Transverse colon (tissue), 4 donors: ENCODE results near the gene EXOC8. TPM values are rescaled to one million over a fixed set of nuclear protein-coding genes. Genes with fewer than 3 reads are reported as not detected.
A peak's percentile ranks its signal among the peaks of the same experiment; 100 is the strongest.

ENCODE experiments used
- DNase-seq: peaks from one replicate; pipeline ENCODE4 v3.0.0-alpha.2; 2019
- H3K27ac ChIP-seq, 4 donors: fragments of 200-600 bp; sonication (generic); 2 replicates each; pipeline ENCODE4 v1.5.1; 2016 to 2018; ENCODE audit warnings: inconsistent platforms in 4 of 4
- H3K27me3 ChIP-seq: fragments of 200-600 bp; sonication (generic); 2 replicates; pipeline ENCODE4 v1.5.1; 2017; ENCODE audit warnings: inconsistent platforms
- H3K36me3 ChIP-seq, 4 donors: fragments of 200-600 bp; sonication (generic); 2 replicates each; pipeline ENCODE4 v1.5.1; 2017 to 2019; ENCODE audit warnings: inconsistent platforms in 4 of 4
- H3K4me1 ChIP-seq, 4 donors: fragments of 200-600 bp; sonication (generic); 2 replicates each; pipeline ENCODE4 v1.5.1; 2017 to 2020; ENCODE audit warnings: inconsistent platforms in 4 of 4
- H3K4me3 ChIP-seq, 4 donors: fragments of 200-600 bp; sonication (generic); 1 replicate in 1 of 4; 2 replicates in 3 of 4; pipeline versions ENCODE4 v1.5.1 to v1.6.1; 2017 to 2019; ENCODE audit warnings: inconsistent platforms in 4 of 4
- H3K9me3 ChIP-seq, 2 donors: fragments of 200-600 bp; sonication (generic); 2 replicates each; pipeline ENCODE4 v1.5.1; 2017 to 2019; ENCODE audit warnings: inconsistent platforms in 2 of 2
- EP300 ChIP-seq: sonication (generic); formaldehyde crosslinking; IDR thresholded peaks from one replicate; pipeline ENCODE4 v1.6.1; 2017; ENCODE audit warnings: antibody characterized with exemption, low read depth
- POLR2A ChIP-seq: fragments of 450-650 bp; IDR thresholded peaks from one replicate; pipeline ENCODE4 v1.6.1; 2016; ENCODE audit warnings: antibody characterized with exemption, mild to moderate bottlenecking, moderate library complexity
- POLR2AphosphoS5 ChIP-seq, 3 donors: sonication (generic); formaldehyde crosslinking; IDR thresholded peaks; one replicate each; pipeline ENCODE4 v1.6.1; 2016; ENCODE audit warnings: antibody characterized with exemption in 3 of 3
- WGBS, 2 donors: methylation state at CpG; one replicate each; pipeline ENCODE4 v1.1.5; 2018; ENCODE audit warnings: low coverage in 1 of 2; 5-methylcytosine and 5-hydroxymethylcytosine counted together
- in situ Hi-C, 4 donors: fragments of 200-750 bp; cut with MboI; loops; one replicate each; pipeline versions ENCODE4 v1.15.0 to v1.15.1; 2017; ENCODE audit warnings: low sequenced_read_pairs in 3 of 4, low pct_ligation_motif_present in 1 of 4, low pct_unique_long_range_greater_than_20kb in 1 of 4
- intact Hi-C: fragments of 100-400 bp; cut with DNase I; formaldehyde crosslinking; loops from one replicate; pipeline ENCODE4 v1.15.1; 2023; ENCODE audit warnings: low total_unique reads
- total RNA-seq, 4 donors: library from RNA; depleted of rRNA; stranded (reverse); fragments of >200 nt; gene quantifications; one replicate each; pipeline ENCODE4 v1.1.0, GENCODE V29; 2016
- TF ChIP-seq, protein P1 (sequence below), 5 experiments: fragments of 200-600 bp in 3 of 5; fragments of 450-650 bp in 2 of 5; sonication (generic) in 3 of 5; IDR thresholded peaks; 1 replicate in 2 of 5; 2 replicates in 3 of 5; pipeline ENCODE4 v1.5.1; 2016 to 2017; ENCODE audit warnings: antibody characterized with exemption in 5 of 5, inconsistent platforms in 3 of 5, mild to moderate bottlenecking in 2 of 5, moderate library complexity in 1 of 5

The EXOC8 gene
- total RNA-seq, 4 donors from 2014 or later, result 9.0 to 18.3 (median 13.3) TPM

DNA sequence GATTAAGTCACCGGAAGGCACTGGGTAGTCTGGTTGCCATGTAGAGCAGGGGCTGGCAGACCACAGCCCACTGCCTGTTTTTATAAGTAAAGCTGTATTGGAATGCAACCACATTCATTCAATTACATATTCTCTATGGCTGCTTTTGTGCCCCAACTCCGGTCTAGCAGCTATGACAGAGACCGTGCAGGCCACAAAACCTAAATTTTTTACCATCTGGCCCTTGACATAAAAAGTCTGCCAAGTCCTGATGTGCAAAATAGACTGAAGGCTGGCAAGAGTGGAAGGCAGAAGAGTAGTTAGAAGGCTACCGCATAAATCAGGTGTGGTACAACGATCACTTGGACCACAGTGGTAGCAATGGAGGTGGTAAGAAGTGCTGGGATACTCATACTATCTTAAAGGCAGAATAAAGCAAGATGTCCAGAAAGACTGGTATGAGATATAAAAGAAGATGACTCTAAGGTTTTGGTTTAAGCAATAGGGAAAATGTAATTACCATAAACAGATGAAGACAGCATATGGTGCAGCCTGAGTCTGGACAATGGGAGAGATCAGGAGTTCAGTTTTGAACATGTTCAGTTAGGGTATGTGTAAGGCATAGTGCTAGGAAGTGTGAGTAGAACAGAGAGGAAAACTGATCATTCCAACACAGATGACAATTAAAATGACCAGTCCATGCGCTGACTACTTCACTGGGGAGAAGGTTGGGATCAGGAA is 47.2 kb upstream of the EXOC8 start:
- no peaks in the 10 kb centered on the region for H3K36me3 ChIP-seq
- DNase-seq, result no peak
- H3K9me3 ChIP-seq, result no peaks in the 10 kb centered on the region
- intact Hi-C loops (loop anchor here (5.0 kb wide), 1 partner anchor 1287 kb away; no protein-coding TSS in a partner anchor), in situ Hi-C loops (no loop called here)
- no peak overlapping the region for H3K4me3 ChIP-seq
- no peak overlapping the region for H3K27ac ChIP-seq
- 91 to 97% methylated on average over 4 to 6 of the region's 6 CpGs for WGBS, 2 donors
- TF ChIP-seq POLR2A (no peak), POLR2AphosphoS5 (IDR thresholded peaks at IDR 0.05) (no peak), EP300 (no peak)
- TF ChIP-seq, protein P1, sequence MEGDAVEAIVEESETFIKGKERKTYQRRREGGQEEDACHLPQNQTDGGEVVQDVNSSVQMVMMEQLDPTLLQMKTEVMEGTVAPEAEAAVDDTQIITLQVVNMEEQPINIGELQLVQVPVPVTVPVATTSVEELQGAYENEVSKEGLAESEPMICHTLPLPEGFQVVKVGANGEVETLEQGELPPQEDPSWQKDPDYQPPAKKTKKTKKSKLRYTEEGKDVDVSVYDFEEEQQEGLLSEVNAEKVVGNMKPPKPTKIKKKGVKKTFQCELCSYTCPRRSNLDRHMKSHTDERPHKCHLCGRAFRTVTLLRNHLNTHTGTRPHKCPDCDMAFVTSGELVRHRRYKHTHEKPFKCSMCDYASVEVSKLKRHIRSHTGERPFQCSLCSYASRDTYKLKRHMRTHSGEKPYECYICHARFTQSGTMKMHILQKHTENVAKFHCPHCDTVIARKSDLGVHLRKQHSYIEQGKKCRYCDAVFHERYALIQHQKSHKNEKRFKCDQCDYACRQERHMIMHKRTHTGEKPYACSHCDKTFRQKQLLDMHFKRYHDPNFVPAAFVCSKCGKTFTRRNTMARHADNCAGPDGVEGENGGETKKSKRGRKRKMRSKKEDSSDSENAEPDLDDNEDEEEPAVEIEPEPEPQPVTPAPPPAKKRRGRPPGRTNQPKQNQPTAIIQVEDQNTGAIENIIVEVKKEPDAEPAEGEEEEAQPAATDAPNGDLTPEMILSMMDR (IDR thresholded peaks at IDR 0.05), result no peak
- peaks cover 0 to 33% (median 7%) of the 10 kb centered on the region in 4 donors for H3K4me1 ChIP-seq
- no peaks in the 10 kb centered on the region for H3K27me3 ChIP-seq

GRCh38 chr1:231383159-231383860 is 45.7 kb upstream of the EXOC8 start:
- H3K27ac ChIP-seq, result peak overlapping the region in 1 of 4 donors; percentile 52
- H3K4me1 ChIP-seq, result peaks cover 0 to 30% (median 7%) of the 10 kb centered on the region in 4 donors
- H3K27me3 ChIP-seq, result no peaks in the 10 kb centered on the region
- in situ Hi-C loops (no loop called here), intact Hi-C loops (loop anchor here (5.0 kb wide), 1 partner anchor 1289 kb away; no protein-coding TSS in a partner anchor)
- no peak overlapping the region for H3K4me3 ChIP-seq
- no peak for TF ChIP-seq POLR2AphosphoS5 (IDR thresholded peaks at IDR 0.05)
- no peak for TF ChIP-seq EP300
- no peak for TF ChIP-seq POLR2A
- TF ChIP-seq, protein P1 (IDR thresholded peaks at IDR 0.05), result no peak
- DNase-seq, result no peak
- H3K36me3 ChIP-seq, result no peaks in the 10 kb centered on the region
- 60 to 61% methylated on average over 5 of the region's 5 CpGs for WGBS, 2 donors
- H3K9me3 ChIP-seq, result no peaks in the 10 kb centered on the region

DNA sequence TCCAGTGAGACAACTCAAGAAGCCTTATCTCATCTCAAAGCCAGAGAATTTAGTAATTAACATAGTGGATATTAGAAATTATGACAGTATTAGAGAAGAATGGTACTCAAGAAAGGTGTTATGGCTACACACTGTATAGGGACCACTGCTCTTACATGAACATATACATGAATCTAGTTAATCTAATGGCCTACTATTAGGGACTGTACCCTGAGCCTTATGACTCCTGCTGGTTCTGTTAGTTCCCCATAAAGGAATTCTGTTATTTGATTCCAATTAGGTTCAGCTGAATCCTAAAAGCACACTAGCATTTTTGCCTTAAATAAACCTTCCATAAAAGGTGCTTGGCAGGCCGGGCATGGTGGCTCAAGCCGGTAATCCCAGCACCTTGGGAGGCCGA is 44.8 kb upstream of the EXOC8 start:
- H3K27me3 ChIP-seq, result no peaks in the 10 kb centered on the region
- intact Hi-C loops, result loop anchor here (5.0 kb wide), 1 partner anchor 1290 kb away; no protein-coding TSS in a partner anchor
- H3K4me3 ChIP-seq, result no peak overlapping the region
- H3K27ac ChIP-seq, result no peak overlapping the region
- 80 to 95% methylated on average over 1 to 3 of the region's 3 CpGs for WGBS, 2 donors
- H3K9me3 ChIP-seq, result no peaks in the 10 kb centered on the region
- no peaks in the 10 kb centered on the region for H3K36me3 ChIP-seq
- peaks cover 3 to 32% (median 8%) of the 10 kb centered on the region in 4 donors for H3K4me1 ChIP-seq
- in situ Hi-C loops, result no loop called here
- DNase-seq, result no peak
- TF ChIP-seq POLR2AphosphoS5 (IDR thresholded peaks at IDR 0.05), result no peak
- TF ChIP-seq, protein P1 (IDR thresholded peaks at IDR 0.05), result no peak
- no peak for TF ChIP-seq POLR2A
- TF ChIP-seq EP300, result no peak

- peaks cover 4 to 36% (median 10%) of the 10 kb centered on the region in 4 donors for H3K4me1 ChIP-seq
- no peak overlapping the region for H3K27ac ChIP-seq
- DNase-seq, result no peak
- no peaks in the 10 kb centered on the region for H3K36me3 ChIP-seq
- 74 to 89% methylated on average over 2 of the region's 2 CpGs for WGBS, 2 donors
- no peaks in the 10 kb centered on the region for H3K27me3 ChIP-seq
- intact Hi-C loops, result loop anchor here (5.0 kb wide), 1 partner anchor 1291 kb away; no protein-coding TSS in a partner anchor
- H3K9me3 ChIP-seq, result no peaks in the 10 kb centered on the region
- H3K4me3 ChIP-seq, result no peak overlapping the region
- TF ChIP-seq POLR2AphosphoS5 (IDR thresholded peaks at IDR 0.05) (no peak), EP300 (no peak), POLR2A (no peak)
- TF ChIP-seq, protein P1 (IDR thresholded peaks at IDR 0.05), result no peak
- in situ Hi-C loops, result no loop called here
Observed at GRCh38 chr1:231381729-231382128, 44.1 kb upstream of the EXOC8 start.
